Measurements from ENCODE around the gene PLEKHA6.

DNA sequence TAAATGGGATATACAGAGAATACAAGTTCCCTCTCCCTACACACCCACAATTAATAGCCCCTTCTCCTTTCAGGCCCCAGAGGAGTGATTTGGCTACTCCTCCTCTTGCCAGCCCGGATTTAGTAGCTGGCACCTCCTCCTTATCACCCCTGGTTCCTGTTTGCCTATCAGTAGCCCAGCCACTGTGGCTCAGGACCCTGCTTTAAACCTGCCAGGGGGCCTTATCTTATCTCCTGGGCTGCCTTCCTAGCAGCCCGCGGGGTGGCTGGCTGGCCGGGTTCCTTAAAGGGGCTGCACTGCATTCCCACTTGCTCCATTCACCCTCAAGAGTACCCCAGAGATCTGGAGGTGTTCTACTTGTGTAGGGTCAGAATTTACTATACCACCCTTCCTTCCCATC is 70.4 kb downstream of the PLEKHA6 start:
- TF ChIP-seq POLR2AphosphoS5 (IDR thresholded peaks at IDR 0.05) = no peak
- TF ChIP-seq, protein P1, sequence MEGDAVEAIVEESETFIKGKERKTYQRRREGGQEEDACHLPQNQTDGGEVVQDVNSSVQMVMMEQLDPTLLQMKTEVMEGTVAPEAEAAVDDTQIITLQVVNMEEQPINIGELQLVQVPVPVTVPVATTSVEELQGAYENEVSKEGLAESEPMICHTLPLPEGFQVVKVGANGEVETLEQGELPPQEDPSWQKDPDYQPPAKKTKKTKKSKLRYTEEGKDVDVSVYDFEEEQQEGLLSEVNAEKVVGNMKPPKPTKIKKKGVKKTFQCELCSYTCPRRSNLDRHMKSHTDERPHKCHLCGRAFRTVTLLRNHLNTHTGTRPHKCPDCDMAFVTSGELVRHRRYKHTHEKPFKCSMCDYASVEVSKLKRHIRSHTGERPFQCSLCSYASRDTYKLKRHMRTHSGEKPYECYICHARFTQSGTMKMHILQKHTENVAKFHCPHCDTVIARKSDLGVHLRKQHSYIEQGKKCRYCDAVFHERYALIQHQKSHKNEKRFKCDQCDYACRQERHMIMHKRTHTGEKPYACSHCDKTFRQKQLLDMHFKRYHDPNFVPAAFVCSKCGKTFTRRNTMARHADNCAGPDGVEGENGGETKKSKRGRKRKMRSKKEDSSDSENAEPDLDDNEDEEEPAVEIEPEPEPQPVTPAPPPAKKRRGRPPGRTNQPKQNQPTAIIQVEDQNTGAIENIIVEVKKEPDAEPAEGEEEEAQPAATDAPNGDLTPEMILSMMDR (IDR thresholded peaks at IDR 0.05) = no peak

Measured in prostate gland (tissue), 2 donors.